Transverse colon (tissue), 4 donors: Measurements from ENCODE around the gene AKR1E2. TPM values are rescaled to one million over a fixed set of nuclear protein-coding genes. Genes with fewer than 3 reads are reported as not detected.

Experiments
- DNase-seq: peaks from one replicate; pipeline ENCODE4 v3.0.0-alpha.2; 2019
- H3K27ac ChIP-seq, 4 donors: fragments of 200-600 bp; sonication (generic); 2 replicates each; pipeline ENCODE4 v1.5.1; 2016 to 2018; ENCODE audit warnings: inconsistent platforms in 4 of 4
- H3K27me3 ChIP-seq: fragments of 200-600 bp; sonication (generic); 2 replicates; pipeline ENCODE4 v1.5.1; 2017; ENCODE audit warnings: inconsistent platforms
- H3K36me3 ChIP-seq, 4 donors: fragments of 200-600 bp; sonication (generic); 2 replicates each; pipeline ENCODE4 v1.5.1; 2017 to 2019; ENCODE audit warnings: inconsistent platforms in 4 of 4
- H3K4me1 ChIP-seq, 4 donors: fragments of 200-600 bp; sonication (generic); 2 replicates each; pipeline ENCODE4 v1.5.1; 2017 to 2020; ENCODE audit warnings: inconsistent platforms in 4 of 4
- H3K4me3 ChIP-seq, 4 donors: fragments of 200-600 bp; sonication (generic); 1 replicate in 1 of 4; 2 replicates in 3 of 4; pipeline versions ENCODE4 v1.5.1 to v1.6.1; 2017 to 2019; ENCODE audit warnings: inconsistent platforms in 4 of 4
- H3K9me3 ChIP-seq, 2 donors: fragments of 200-600 bp; sonication (generic); 2 replicates each; pipeline ENCODE4 v1.5.1; 2017 to 2019; ENCODE audit warnings: inconsistent platforms in 2 of 2
- EP300 ChIP-seq: sonication (generic); formaldehyde crosslinking; IDR thresholded peaks from one replicate; pipeline ENCODE4 v1.6.1; 2017; ENCODE audit warnings: antibody characterized with exemption, low read depth
- POLR2A ChIP-seq: fragments of 450-650 bp; IDR thresholded peaks from one replicate; pipeline ENCODE4 v1.6.1; 2016; ENCODE audit warnings: antibody characterized with exemption, mild to moderate bottlenecking, moderate library complexity
- POLR2AphosphoS5 ChIP-seq, 3 donors: sonication (generic); formaldehyde crosslinking; IDR thresholded peaks; one replicate each; pipeline ENCODE4 v1.6.1; 2016; ENCODE audit warnings: antibody characterized with exemption in 3 of 3
- WGBS, 2 donors: methylation state at CpG; one replicate each; pipeline ENCODE4 v1.1.5; 2018; ENCODE audit warnings: low coverage in 1 of 2; 5-methylcytosine and 5-hydroxymethylcytosine counted together
- in situ Hi-C, 4 donors: fragments of 200-750 bp; cut with MboI; loops; one replicate each; pipeline versions ENCODE4 v1.15.0 to v1.15.1; 2017; ENCODE audit warnings: low sequenced_read_pairs in 3 of 4, low pct_ligation_motif_present in 1 of 4, low pct_unique_long_range_greater_than_20kb in 1 of 4
- intact Hi-C: fragments of 100-400 bp; cut with DNase I; formaldehyde crosslinking; loops from one replicate; pipeline ENCODE4 v1.15.1; 2023; ENCODE audit warnings: low total_unique reads
- total RNA-seq, 4 donors: library from RNA; depleted of rRNA; stranded (reverse); fragments of >200 nt; gene quantifications; one replicate each; pipeline ENCODE4 v1.1.0, GENCODE V29; 2016
- TF ChIP-seq, protein P1 (sequence below), 5 experiments: fragments of 200-600 bp in 3 of 5; fragments of 450-650 bp in 2 of 5; sonication (generic) in 3 of 5; IDR thresholded peaks; 1 replicate in 2 of 5; 2 replicates in 3 of 5; pipeline ENCODE4 v1.5.1; 2016 to 2017; ENCODE audit warnings: antibody characterized with exemption in 5 of 5, inconsistent platforms in 3 of 5, mild to moderate bottlenecking in 2 of 5, moderate library complexity in 1 of 5

The AKR1E2 gene
- total RNA-seq, 4 donors from 2014 or later, result 3.8 to 34.8 (median 5.3) TPM

GRCh38 chr10:4807761-4808507 is 18.1 kb upstream of the AKR1E2 start:
- Histone ChIP-seq H3K4me3 (no peak overlapping the region), H3K9me3 (no peaks in the 10 kb centered on the region), H3K27me3 (no peaks in the 10 kb centered on the region), H3K4me1 (no peaks in the 10 kb centered on the region), H3K27ac (no peak overlapping the region), H3K36me3 (no peaks in the 10 kb centered on the region)
- intact Hi-C loops, result no loop called here
- TF ChIP-seq EP300, result no peak
- WGBS, 2 donors, result 55 to 71% methylated on average over 4 to 6 of the region's 6 CpGs
- in situ Hi-C loops, result no loop called here
- no peak for DNase-seq

- WGBS, 2 donors, result 80% methylated on average over 1 to 4 of the region's 4 CpGs
- DNase-seq, result no peak
- Histone ChIP-seq H3K4me1 (no peaks in the 10 kb centered on the region), H3K9me3 (no peaks in the 10 kb centered on the region), H3K27me3 (no peaks in the 10 kb centered on the region), H3K36me3 (no peaks in the 10 kb centered on the region), H3K4me3 (no peak overlapping the region), H3K27ac (no peak overlapping the region)
- intact Hi-C loops (no loop called here), in situ Hi-C loops (no loop called here)
- TF ChIP-seq POLR2A (no peak), POLR2AphosphoS5 (IDR thresholded peaks at IDR 0.05) (no peak)
- TF ChIP-seq, protein P1, sequence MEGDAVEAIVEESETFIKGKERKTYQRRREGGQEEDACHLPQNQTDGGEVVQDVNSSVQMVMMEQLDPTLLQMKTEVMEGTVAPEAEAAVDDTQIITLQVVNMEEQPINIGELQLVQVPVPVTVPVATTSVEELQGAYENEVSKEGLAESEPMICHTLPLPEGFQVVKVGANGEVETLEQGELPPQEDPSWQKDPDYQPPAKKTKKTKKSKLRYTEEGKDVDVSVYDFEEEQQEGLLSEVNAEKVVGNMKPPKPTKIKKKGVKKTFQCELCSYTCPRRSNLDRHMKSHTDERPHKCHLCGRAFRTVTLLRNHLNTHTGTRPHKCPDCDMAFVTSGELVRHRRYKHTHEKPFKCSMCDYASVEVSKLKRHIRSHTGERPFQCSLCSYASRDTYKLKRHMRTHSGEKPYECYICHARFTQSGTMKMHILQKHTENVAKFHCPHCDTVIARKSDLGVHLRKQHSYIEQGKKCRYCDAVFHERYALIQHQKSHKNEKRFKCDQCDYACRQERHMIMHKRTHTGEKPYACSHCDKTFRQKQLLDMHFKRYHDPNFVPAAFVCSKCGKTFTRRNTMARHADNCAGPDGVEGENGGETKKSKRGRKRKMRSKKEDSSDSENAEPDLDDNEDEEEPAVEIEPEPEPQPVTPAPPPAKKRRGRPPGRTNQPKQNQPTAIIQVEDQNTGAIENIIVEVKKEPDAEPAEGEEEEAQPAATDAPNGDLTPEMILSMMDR (IDR thresholded peaks at IDR 0.05), result no peak
Observed at GRCh38 chr10:4809156-4809555, 16.9 kb upstream of the AKR1E2 start.

GRCh38 chr10:4810092-4810491 is 15.9 kb upstream of the AKR1E2 start:
- 74 to 80% methylated on average over 7 to 9 of the region's 9 CpGs for WGBS, 2 donors
- TF ChIP-seq, protein P1 (IDR thresholded peaks at IDR 0.05), result no peak
- no peak for TF ChIP-seq EP300
- TF ChIP-seq POLR2A, result no peak
- no peak for TF ChIP-seq POLR2AphosphoS5 (IDR thresholded peaks at IDR 0.05)
- H3K27me3 ChIP-seq, result no peaks in the 10 kb centered on the region
- no peaks in the 10 kb centered on the region for H3K9me3 ChIP-seq
- in situ Hi-C loops (no loop called here), intact Hi-C loops (no loop called here)
- peaks cover 0 to 4% (median 0%) of the 10 kb centered on the region in 4 donors for H3K4me1 ChIP-seq
- no peak overlapping the region for H3K27ac ChIP-seq
- H3K4me3 ChIP-seq, result no peak overlapping the region
- H3K36me3 ChIP-seq, result no peaks in the 10 kb centered on the region
- DNase-seq, result no peak

DNA sequence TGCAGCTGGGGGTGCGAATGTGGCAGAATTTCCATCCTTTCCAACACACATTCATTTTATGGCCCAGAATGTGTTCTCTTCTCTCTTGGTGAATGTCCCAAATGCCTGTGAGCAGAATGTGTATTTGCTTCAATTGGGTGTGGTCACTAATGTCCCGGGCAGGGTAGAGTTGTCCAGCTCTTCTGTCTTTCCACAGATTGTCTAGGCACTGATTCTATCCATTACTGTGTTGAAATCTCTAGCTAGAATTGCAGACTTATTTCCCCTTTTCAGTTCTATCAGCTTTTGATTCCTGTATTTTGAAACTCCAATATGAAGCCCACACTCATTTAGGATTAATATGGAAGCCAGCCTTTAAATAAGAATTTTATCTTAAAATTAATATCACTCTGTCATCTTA is 14.0 kb upstream of the AKR1E2 start:
- Histone ChIP-seq H3K4me3 (no peak overlapping the region), H3K36me3 (no peaks in the 10 kb centered on the region), H3K27ac (no peak overlapping the region), H3K4me1 (peaks cover 0 to 5% (median 0%) of the 10 kb centered on the region in 4 donors), H3K9me3 (no peaks in the 10 kb centered on the region), H3K27me3 (no peaks in the 10 kb centered on the region)
- in situ Hi-C loops, result no loop called here
- intact Hi-C loops, result no loop called here
- TF ChIP-seq, protein P1 (IDR thresholded peaks at IDR 0.05), result no peak
- no peak for TF ChIP-seq POLR2AphosphoS5 (IDR thresholded peaks at IDR 0.05)
- no peak for TF ChIP-seq POLR2A
- no peak for TF ChIP-seq EP300
- DNase-seq, result no peak
- WGBS, 2 donors, result 25 to 63% methylated on average over 1 to 2 of the region's 2 CpGs

GRCh38 chr10:4813023-4813422 is 13.0 kb upstream of the AKR1E2 start:
- WGBS, 2 donors, result 68 to 72% methylated on average over 6 of the region's 6 CpGs
- peaks cover 0 to 5% (median 0%) of the 10 kb centered on the region in 4 donors for H3K4me1 ChIP-seq
- no peaks in the 10 kb centered on the region for H3K9me3 ChIP-seq
- H3K36me3 ChIP-seq, result no peaks in the 10 kb centered on the region
- intact Hi-C loops (no loop called here), in situ Hi-C loops (no loop called here)
- H3K27ac ChIP-seq, result no peak overlapping the region
- no peak overlapping the region for H3K4me3 ChIP-seq
- no peak for DNase-seq
- no peak for TF ChIP-seq POLR2A
- TF ChIP-seq, protein P1 (IDR thresholded peaks at IDR 0.05), result no peak
- TF ChIP-seq POLR2AphosphoS5 (IDR thresholded peaks at IDR 0.05), result no peak
- no peak for TF ChIP-seq EP300
- H3K27me3 ChIP-seq, result no peaks in the 10 kb centered on the region
